ENCODE data around the gene SPEF1.
"Not testable (repeated sequence)": the region's sequence is repeated elsewhere in the genome, so short reads cannot be mapped to it uniquely, and the experiment has no call there.

Gene SPEF1, protein sequence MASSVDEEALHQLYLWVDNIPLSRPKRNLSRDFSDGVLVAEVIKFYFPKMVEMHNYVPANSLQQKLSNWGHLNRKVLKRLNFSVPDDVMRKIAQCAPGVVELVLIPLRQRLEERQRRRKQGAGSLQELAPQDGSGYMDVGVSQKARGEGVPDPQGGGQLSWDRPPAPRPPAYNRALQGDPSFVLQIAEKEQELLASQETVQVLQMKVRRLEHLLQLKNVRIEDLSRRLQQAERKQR

GRCh38 chr20:3781153-3781910 is at the start of gene SPEF1:
SPEF1 (minus strand) TSS chr20:3781448; CDS start chr20:3781287, 161 bp downstream.
- DNase-seq (ENCODE audit: low spot score) = peak; percentile 92

DNA sequence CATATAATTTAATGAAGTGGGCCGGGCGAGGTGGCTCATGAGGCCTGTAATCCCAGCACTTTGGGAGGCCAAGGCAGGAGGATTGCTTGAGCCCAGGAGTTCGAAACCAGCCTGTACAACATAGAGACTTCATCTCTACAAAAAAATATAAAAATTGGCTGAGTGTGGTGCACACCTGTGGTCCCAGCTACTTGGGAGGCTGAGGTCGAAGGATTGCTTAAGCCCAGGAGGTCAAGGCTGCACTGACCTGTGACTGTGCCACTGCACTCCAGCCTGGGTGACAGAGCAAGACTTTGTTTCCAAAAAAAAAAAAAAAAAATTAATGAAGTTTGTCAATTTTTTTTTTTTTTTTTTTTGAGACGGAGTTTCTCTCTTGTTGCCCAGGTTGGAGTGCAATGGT is 48.6 kb upstream of the SPEF1 start:
- not testable (repeated sequence) for DNase-seq (ENCODE audit: low spot score)

- no peak for DNase-seq (ENCODE audit: low spot score)
These were observed 47.5 kb upstream of the SPEF1 start for GRCh38 chr20:3828798-3829197.

- no peak for DNase-seq (ENCODE audit: low spot score)
These were observed 45.2 kb upstream of the SPEF1 start for GRCh38 chr20:3826420-3826819.

GRCh38 chr20:3825526-3825925 is 44.3 kb upstream of the SPEF1 start:
- DNase-seq (ENCODE audit: low spot score) = no peak

DNA sequence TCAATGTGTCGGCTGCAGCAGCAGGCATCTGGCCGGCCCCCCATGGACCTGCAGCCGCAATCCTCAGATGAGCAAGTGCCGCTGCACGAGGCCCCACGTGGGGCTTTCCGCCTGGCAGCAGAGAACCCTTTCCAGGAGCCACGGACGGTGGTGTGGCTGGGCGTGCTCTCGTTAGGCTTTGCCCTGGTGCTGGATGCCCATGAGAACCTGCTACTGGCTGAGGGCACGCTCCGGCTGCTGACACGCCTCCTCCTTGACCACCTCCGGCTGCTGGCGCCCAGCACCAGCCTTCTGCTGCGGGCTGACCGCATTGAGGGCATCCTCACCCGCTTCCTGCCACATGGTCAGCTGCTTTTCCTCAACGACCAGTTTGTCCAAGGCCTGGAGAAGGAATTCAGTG is 42.6 kb upstream of the SPEF1 start:
- no peak for DNase-seq (ENCODE audit: low spot score)

DNA sequence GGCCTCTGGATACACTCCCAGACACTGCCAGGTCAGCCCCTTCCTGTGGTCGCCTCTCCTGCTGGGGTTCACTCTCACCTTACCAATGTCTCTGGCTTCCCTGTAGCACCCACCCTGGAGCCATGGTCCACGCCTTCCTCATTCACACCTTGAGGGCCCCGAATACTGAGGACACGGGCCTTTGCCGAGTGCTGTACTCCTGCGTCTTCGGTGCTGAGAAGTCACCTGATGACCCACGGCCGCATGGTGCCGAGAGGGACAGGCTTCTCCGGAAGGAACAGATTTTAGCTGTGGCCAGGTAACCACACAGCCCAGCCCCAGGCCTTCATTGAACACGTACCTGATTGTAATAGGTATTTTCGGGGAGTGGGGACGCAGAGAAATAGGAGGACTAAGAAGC is 40.7 kb upstream of the SPEF1 start:
- DNase-seq (ENCODE audit: low spot score) = no peak

GRCh38 chr20:3820901-3821727 is 39.9 kb upstream of the SPEF1 start:
- peak; percentile 17 for DNase-seq (ENCODE audit: low spot score)

DNA sequence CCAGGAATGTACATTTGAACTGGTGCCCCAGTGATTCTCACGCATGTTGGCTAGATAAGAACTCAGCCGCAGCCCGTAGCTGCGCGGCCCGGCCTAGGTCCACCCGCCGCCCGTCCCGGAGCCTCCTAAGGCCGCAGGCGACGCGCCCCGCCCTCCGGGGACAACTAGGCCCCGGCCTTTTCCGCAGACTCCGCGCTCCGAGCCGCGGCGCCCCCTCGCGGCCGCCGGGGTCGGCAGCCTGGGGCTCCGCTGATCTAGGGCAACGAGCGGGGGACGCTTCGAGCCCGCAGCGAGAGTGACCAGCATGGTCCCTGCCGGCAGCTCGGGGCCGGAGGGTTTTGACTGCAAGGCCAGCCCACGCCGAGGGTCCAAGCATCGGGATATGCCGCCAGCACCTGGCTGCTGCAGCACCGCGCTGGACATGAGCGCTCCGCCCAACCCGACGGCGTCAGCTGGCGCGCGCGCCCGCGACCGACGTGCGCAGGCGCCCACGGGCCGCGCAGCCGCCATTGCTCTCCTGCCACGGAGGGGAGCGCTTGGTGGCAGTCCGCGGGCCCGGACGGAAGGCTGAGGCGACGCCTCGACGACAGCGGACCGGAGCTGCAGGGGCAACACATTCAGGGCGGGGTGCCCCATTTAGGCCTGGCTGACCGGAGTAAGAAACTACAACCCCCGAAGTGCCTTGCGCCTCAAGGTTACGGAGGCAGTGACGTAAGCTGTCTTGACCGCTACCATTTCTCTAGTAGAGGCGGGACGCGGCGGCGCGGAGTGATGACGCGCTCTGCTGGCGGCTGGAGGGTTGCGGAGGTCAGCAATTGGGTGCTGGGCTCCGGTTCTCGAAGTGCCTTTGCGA is 39.0 kb upstream of the SPEF1 start, which contains the start of gene AP5S1:
AP5S1 (plus strand) TSS at position 500 of the 853 bp plus-strand sequence. CDS start 1,571 bp downstream, outside the sequence.
- peak; percentile 95 for DNase-seq (ENCODE audit: low spot score)

- no peak for DNase-seq (ENCODE audit: low spot score)
These were observed 38.3 kb upstream of the SPEF1 start for GRCh38 chr20:3819411-3820047.

DNA sequence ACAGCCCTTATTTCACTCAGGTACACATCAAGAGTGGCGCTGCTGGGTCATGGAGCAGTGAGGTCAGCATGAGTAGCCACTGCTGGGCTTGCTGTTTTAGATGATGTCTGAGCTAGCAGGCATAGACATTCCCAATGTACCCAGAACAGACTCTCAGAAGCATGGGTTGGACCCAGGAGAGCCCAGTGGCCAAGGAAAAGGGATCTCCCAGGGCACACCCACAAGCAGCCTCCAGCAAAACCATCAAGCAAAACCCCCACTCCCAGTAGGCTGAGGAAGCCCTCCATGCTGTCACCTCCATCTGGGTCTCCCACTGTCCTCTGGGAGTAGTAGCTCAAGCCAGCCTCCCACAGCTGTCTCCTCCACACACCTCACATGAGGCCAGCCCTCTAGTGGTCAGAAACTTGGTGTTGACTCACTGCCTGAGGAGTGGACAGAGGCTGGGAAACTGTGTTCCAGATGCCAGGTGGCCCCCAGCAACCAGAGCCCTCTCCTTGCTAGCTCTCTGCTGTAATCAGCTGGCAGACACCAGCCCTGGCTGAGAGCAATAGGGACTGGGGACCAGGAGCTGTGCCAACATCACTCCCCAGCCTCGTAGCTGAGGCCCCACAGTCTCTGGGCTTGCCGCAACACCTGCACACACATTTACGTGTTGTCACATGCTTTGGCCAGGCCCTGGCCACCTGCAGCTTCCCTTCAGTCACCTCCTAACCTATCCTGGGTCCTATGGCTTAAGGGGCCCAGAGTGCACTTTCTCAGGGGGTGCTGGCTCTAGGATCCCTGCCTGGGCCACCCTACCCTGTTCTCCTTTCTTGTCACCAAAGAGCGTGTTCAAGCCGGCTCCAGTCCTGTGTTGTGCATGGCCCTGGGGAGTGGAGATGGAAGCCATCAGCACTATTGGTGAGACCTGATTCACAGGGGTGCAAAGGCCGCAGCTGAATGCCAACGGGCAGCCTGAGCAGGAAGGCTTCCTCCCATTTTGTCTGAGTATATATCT is 37.2 kb upstream of the SPEF1 start:
- peak; percentile 81 for DNase-seq (ENCODE audit: low spot score)

DNA sequence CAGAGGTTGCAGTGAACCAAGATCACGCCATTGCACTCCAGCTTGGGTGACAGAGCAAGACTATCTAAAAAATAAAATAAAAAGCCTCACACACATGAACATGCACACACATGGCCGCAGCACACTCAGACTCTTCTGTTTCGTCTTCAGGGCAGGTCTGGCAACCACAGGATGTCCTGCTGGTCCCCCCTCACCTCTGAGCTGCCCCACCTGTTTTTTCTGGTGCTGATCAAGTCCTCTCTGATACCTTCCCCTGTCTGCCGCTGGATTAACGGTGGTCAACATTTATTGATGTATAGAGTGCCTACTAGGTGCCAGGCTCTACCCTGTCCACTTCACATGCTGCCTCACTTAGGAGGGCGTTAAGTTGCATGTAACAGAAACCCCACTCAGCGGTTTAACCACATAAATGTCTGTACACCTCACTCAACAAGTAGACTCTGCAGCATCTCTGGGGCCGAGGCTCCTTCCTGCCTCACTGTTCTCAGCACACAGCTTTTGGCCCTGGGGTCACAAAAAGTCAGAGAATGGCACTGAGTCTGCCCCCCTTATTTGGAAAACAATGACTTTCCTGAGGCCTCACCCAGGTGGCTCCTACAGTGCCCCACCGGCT is 34.6 kb upstream of the SPEF1 start:
- DNase-seq (ENCODE audit: low spot score) = no peak

DNA sequence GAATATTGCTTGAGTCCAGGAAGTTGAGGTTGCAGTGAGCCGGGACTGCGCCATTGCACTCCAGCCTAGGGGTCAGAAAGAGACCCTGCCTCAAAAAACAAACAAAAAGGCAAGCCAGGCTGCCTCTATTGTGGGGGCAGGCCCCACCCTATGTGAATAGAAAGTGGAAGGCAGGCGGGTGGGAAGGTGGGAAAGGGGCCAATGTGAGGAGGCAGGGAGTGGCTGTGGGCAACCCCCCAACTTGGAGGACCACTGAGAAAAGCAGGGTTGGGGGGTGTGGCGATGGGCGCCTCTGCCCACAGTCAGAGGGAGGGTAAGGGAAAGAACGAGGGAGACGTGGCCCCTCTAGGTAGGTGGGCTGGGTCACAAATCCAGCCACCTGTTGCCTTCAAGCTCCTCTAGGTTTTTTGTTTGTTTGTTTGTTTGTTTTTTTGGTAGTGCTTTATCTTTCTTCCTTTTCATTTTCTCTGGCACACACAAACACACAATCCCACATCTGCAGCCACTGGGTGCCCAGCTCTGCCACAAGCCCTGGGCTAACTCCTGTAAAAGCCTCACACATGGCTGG is 33.8 kb upstream of the SPEF1 start:
- no peak for DNase-seq (ENCODE audit: low spot score)

DNA sequence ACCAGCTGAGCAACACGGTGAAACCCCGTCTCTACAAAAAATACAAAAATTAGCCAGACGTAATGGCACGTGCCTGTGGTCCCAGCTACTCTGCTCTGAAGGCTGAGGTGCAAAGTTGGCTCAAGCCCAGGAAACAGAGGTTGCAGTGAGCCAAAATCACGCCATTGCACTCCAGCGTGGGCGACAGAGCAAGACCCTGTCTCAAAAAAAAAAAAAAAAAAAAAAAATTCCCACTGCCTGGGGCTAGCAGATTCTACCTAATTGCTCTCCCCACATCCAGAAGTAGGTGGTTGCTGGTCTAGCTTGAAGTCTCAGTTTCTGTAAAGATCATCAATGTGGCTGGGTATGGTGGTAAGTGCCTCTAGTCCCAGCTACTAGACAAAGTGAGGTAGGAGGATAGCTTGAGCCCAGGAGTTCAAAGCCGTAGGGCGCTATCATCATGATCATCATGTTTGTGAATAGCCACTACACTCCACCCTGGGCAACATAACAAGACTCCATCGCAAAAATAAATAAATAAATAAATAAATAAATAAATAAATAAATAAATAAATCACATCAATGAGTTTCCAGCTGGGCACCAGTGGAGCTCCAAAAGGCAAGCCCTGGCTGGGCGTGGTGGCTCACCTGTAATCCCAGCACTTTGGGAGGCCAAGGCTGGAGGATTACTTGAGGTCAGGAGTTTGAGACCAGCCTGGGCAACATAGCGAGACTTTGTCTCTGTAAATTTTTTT is 32.8 kb upstream of the SPEF1 start:
- no peak for DNase-seq (ENCODE audit: low spot score)

GRCh38 chr20:3812975-3813847 is 32.0 kb upstream of the SPEF1 start:
- no peak for DNase-seq (ENCODE audit: low spot score)

DNA sequence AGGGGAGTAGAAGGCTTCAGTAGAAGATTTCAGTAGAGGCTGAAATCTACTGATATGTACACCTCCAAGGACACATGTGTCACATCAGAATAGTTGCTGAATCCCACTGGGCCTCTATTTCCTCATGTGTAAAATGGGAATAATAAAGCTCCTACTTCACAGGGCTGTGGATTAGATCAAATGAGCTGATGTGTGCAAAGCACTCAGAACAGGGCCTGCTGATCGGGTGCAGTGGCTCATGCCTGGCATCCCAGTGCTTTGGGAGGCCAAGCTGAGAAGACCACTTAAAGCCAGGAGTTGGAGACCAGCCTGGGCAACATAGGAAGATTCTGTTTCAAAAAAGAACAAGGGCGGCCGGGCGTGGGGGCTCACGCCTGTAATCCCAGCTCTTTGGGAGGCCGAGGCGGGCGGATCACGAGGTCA is 31.0 kb upstream of the SPEF1 start:
- DNase-seq (ENCODE audit: low spot score) = no peak

Data from kidney tubule cell (primary cell).